Left colon (tissue), 2 donors: Measurements from ENCODE around the gene SYNGR3. TPM values are rescaled to one million over a fixed set of nuclear protein-coding genes. Genes with fewer than 3 reads are reported as not detected.
A peak's percentile ranks its signal among the peaks of the same experiment; 100 is the strongest.

Source experiments
- ATAC-seq: fragments of 200-7000 bp; cut with Tn5 transposase; one replicate; pipeline ENCODE4 v1.9.1; 2020; ENCODE audit warnings: mild to moderate bottlenecking, moderate library complexity
- DNase-seq, 2 donors: peaks; one replicate each; pipeline ENCODE4 v3.0.0-alpha.2; 2020
- intact Hi-C, 2 donors: fragments of 100-400 bp; cut with DNase I in 1 of 2; cut with micrococcal nuclease in 1 of 2; formaldehyde crosslinking; loops; one replicate each; pipeline versions ENCODE4 v1.11.2 to v1.14.0; 2022; cut with DNase I, micrococcal nuclease
- total RNA-seq, 2 donors: library from RNA; stranded (reverse); fragmentation: NEBNext Ultra II Directional; extraction: Animal tissue kit (Norgen Biotek cat#: 25700); gene quantifications; one replicate each; pipeline ENCODE4 v1.2.1, GENCODE V29; 2021
- donor health status: DM: no; HTN: no; CAD: no.
- donor health status: DM: yes; HTN: yes; CAD: no.

The SYNGR3 gene
- total RNA-seq, 2 donors from 2014 or later, result 1.6 to 3.0 TPM

DNA sequence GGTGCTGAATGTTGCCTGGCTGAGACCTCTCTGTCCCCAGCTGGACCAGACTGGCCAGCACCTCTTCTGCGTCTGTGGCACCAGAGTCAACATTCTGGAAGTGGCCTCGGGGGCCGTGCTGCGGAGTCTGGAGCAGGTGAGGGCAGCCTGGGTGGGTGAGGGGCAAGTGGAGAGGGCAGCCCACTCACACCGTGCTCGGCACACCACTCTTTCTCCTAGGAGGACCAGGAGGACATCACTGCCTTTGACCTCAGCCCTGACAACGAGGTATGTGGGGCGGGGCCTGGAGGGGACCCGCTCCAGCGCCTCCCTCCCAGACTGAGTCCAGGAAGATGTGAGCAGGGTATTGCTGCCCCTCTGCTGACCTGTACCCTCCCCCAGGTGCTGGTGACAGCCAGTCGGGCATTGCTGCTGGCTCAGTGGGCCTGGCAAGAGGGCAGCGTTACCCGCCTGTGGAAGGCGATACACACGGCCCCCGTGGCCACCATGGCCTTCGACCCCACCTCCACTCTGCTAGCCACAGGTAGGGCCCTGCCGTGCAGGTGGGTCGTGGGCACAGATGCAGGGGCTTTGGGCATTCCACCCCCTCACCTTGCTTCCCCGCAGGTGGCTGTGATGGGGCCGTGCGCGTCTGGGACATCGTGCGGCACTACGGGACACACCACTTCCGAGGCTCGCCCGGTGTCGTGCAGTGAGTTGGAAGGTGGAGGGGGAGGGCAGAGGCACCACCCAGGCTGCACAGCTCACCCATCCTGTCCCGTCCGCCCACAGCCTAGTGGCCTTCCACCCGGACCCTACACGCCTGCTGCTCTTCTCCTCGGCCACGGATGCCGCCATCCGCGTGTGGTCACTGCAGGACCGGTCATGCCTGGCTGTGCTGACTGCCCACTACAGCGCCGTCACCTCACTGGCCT, 15.4 kb upstream of the SYNGR3 start:
- DNase-seq (no peak), ATAC-seq (no peak)
- intact Hi-C loops, result no loop called here

DNA sequence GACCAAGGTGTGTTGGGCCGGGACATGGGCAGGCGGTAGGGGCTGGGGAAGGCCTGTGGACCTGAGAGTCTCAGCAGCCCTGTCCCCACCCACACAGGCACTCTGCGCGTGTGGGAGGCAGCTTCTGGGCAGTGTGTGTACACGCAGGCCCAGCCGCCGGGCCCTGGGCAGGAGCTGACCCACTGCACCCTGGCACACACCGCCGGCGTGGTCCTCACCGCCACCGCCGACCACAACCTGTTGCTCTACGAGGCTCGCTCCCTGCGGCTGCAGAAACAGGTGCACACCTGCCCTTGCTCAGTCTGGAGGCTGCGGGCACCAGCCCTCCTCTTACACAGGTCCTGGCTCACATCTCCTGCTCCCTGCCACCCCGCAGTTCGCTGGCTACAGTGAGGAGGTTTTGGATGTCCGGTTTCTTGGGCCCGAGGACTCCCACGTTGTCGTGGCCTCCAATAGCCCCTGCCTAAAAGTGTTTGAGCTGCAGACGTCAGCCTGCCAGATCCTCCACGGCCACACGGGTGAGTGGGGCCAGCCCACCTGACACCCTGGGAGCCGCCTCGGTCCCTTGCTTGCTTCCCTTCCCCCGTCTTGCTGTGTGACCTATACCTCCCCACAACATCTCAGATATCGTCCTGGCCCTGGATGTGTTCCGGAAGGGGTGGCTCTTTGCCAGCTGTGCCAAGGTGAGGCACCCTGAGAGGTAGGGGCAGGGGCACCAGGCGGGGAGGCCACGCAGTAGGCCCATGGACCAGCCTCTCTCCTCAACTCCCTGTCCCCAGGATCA, 14.1 kb upstream of the SYNGR3 start:
- ATAC-seq, result no peak
- intact Hi-C loops, result no loop called here
- peak in 1 of 2 donors; percentile 5 for DNase-seq

DNA sequence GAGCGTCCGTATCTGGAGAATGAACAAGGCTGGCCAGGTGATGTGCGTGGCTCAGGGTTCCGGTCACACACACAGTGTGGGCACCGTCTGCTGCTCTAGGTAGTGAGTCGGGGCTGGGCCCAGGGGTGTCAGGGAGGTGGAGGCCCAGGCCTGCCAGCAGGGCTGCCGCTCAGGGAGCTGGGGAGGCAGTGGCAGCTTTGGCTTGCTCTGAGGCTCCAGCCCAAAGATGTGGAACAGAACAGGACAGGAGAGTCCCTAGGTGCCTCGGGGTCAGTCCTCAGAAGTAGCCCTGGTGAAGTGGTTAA, 13.6 kb upstream of the SYNGR3 start:
- intact Hi-C loops, result no loop called here
- ATAC-seq (no peak), DNase-seq (no peak)

DNA sequence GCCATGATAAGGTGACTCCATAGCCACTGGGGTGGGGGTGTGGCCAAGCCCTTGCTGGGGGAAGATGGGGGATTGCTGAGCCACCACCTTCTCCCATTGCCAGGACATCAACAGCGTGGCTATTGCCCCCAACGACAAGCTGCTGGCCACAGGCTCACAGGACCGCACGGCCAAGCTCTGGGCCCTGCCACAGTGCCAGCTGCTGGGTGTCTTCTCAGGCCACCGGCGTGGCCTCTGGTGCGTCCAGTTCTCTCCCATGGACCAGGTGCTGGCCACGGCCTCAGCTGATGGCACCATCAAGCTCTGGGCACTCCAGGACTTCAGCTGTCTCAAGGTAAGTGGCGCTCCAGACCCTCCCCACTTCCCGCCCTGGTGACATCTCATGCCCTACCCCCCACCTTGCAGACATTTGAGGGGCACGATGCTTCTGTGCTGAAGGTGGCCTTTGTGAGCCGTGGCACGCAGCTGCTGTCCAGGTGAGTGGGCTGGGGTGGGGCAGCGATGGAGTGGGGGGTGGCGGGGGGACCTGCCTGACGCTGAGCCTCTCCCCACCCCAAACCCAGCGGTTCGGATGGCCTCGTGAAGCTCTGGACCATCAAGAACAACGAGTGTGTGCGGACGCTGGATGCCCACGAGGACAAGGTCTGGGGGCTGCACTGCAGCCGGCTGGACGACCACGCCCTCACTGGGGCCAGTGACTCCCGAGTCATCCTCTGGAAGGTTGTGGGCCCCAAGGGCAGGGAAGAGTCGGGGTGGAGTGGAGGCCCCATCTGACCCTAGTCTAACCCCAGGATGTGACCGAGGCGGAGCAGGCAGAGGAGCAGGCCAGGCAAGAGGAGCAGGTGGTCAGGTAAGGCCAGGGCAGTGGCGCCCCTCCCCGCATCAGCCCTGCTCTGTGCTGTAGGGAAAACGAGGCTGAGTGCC, 12.6 kb upstream of the SYNGR3 start:
- ATAC-seq (no peak), DNase-seq (peak in 1 of 2 donors; percentile 9)
- intact Hi-C loops, result no loop called here

DNA sequence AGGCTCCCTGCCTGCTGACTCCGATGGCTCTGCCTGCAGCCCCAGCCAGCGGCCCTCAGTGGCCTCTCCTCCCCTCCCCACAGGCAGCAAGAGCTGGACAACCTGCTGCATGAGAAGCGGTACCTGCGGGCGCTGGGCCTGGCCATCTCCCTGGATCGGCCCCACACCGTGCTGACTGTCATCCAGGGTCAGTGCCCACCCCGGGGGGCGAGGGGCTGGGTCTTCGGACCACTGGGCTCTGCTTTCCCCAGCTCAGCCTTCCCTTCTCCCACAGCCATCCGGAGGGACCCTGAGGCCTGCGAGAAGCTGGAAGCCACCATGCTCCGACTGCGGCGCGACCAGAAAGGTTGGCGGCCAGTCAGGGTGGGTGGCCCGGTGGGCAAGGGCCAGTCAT, 11.9 kb upstream of the SYNGR3 start:
- intact Hi-C loops, result no loop called here
- ATAC-seq (no peak), DNase-seq (no peak)

DNA sequence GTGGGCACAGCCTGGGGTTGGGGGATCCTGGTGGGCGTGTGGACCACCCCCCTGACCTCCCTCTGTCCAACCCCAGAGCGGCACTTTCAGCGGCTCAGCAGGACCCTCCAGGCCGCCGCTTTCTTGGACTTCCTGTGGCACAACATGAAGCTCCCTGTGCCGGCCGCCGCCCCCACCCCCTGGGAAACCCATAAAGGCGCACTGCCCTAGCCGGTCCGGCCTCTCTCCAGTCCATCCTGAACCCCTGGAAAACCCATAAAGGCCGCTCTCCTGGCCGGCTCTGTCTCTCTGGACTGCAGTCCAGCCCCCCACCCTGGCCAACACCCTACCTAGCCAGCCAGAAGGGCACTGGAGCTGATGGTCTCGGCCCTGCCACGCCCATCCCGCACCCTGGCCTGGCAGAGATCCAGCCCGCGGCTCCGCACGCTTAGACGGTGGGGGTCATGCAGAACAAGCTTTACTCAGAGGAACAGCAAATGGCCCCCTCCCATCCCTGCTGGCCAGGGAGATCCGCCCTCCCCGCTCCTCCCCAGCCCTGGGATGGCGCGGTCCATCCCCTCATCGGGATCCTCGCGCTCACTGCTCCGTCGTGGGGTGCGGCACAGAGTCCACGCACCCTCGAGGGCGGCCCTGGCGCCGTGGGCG, 11.2 kb upstream of the SYNGR3 start:
- intact Hi-C loops, result no loop called here
- DNase-seq, result peak in 1 of 2 donors; percentile 32
- peak; percentile 0 for ATAC-seq

DNA sequence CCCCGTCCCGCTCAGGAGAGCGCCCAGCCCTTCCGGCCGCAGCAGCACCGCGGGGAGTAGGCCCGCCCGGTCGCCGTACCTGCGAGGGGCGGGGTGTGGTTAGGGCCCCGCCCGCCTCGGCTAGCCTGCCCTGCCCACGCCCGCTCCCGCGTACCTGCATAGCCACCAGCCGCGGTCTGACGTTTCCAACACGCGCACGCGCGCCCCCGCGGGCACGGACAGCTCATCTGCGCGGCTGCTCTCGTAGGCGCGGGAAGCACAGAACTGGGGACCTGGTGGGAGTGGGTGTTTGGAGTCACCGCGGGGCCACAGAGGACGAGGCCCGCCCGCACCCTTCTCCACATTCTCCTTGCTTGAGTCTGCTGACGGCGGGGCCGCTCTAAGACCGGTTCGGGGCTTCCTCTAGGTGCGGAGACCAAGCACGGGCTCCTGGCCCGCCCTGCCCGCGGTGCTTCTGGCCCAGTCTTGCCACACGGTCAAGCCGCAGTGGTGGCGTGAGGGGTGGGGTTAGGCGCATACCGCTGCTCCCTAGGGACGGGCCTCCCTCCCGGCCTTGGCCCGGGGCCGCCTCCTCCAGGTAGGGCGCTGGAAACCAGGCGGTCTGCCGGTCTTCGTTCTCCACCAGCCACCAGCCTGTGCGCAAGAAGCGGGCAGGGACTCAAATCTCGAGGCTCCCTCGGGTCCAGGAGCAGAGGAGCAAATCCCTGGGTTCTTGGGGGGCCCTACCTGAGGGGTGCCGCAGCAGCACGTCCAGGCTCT, 10.3 kb upstream of the SYNGR3 start:
- peak; percentile 90 to 92 for DNase-seq
- intact Hi-C loops, result no loop called here
- ATAC-seq, result peak; percentile 57

DNA sequence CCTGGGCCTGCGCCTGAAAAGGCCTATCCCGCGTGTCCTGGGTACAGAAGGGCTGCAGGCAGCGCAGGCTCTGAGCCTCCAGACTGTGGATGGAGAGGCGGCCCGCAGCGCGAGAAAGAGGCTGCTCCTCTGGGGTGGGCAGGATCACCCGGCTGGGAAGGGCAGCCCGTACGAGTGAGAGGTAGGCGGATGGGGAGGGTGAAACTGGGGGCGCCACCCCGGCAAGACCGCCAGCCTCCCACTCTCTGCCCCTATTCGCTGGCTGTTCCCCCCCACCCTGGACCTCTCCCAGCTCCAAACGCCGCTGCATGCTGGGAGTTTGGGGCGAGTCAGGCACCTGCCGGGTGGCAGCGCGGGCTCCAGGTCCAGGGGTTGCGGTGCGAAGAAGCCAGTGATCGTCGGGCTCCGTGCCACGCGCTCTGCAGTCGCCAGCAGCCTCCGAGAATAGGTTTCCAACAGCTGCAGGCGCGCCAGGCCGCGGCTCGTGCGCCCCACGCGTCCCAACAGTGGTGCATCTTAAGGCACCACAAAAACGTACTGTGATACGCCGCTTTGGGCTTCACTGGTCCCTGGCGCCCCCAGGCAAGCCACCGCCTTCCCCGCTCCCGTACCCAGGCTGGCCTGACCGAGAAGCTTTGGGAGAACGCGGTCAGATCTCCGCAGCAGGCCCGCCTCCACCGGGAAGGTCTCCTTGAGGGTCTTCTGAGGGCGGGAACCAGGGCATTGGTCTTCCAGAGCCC, 9.6 kb upstream of the SYNGR3 start:
- ATAC-seq (peak; percentile 6), DNase-seq (peak in 1 of 2 donors; percentile 60)
- intact Hi-C loops, result no loop called here

DNA sequence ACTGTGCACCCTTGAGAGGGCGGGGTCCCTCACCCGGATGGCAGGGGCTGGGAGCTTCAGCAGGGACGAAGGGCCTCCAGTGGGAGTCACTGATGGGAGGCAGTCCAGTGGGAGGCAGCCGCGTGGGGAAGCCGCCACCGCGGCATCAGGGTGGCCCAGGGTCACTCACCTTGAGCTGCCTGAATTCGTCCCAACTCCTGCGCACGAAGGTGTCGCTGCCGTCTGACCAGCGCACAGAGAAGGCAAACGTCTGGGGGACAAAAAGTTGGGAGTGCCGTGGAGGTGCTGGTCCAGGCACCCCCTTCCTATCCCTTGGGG, 9.0 kb upstream of the SYNGR3 start:
- DNase-seq, result no peak
- intact Hi-C loops, result no loop called here
- no peak for ATAC-seq

DNA sequence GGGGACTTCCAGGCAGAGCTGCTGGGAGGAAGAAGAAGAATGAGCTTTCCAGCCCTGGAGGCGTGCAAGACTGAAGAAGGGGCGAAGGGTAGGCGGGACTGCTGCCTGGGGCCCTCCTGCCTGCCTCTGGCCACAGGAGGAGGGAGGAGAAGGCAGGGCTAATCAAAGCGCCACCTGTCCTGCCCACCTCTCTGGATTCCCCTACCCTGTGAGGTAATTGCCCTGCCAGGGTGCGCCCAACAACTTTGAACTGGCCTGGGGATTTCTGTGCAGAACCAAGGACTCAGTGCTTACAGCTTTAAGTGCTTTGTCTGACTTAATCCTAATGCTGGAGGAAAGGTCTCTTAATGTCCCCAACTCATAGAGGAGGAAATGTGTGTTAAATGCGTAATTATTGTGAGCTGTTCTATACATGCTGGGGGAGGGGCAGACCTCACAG, 8.4 kb upstream of the SYNGR3 start, which contains the start of gene NOXO1:
Gene NOXO1 (minus strand): TSS at position 72 of the 439 bp plus-strand sequence. CDS start 290 bp downstream, outside the sequence.
- ATAC-seq, result peak; percentile 44
- intact Hi-C loops, result no loop called here
- peak; percentile 81 to 89 for DNase-seq

DNA sequence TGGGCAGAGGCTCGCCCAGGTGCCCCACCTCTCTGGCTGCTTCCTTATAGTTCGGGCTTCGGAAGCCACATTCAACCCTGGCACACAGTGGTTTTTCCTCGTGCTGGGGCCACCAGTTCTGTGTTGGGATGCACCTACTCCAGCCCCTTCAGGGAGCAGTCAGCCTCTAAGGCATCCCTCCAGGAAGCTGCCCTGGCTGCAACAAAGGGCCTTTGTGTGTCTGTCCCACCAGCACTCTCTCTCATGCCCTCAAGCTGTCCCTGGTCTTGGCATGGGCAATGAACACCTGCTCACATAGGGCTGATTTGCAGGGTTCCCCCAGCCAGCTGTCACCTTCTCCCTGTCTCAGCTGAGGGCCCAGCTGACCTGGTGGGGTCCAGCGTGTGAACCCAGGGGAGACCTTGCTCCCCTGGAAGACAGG, 7.7 kb upstream of the SYNGR3 start:
- DNase-seq (peak; percentile 72 to 82), ATAC-seq (peak; percentile 34)
- intact Hi-C loops, result no loop called here

DNA sequence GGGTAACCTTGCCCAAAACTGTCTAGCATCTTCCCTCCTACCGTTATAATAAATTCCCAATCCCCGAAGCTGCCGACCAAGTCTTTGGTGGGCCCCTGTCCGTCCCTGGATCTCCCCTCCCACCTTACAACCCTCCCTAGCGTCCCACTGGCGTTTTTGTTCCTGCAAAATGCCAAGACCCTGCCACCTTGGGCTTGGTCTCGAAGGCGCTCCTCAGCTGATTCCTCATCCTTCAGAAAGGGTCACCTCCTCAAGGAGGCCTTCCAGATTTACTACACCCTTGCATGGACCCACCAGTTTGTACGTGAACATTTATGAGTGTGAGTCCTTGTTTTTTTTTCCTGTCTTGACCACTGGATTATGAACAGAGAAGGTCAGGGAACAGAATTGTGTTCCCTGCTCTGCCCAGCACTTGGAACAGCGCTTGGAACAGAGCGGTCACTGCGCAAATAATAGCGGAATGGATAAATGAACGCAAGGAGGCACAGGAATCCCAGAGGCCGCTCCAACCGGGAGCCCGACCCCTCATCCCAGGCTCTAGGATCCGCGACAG, 6.7 kb upstream of the SYNGR3 start:
- intact Hi-C loops, result no loop called here
- DNase-seq, result no peak
- no peak for ATAC-seq

DNA sequence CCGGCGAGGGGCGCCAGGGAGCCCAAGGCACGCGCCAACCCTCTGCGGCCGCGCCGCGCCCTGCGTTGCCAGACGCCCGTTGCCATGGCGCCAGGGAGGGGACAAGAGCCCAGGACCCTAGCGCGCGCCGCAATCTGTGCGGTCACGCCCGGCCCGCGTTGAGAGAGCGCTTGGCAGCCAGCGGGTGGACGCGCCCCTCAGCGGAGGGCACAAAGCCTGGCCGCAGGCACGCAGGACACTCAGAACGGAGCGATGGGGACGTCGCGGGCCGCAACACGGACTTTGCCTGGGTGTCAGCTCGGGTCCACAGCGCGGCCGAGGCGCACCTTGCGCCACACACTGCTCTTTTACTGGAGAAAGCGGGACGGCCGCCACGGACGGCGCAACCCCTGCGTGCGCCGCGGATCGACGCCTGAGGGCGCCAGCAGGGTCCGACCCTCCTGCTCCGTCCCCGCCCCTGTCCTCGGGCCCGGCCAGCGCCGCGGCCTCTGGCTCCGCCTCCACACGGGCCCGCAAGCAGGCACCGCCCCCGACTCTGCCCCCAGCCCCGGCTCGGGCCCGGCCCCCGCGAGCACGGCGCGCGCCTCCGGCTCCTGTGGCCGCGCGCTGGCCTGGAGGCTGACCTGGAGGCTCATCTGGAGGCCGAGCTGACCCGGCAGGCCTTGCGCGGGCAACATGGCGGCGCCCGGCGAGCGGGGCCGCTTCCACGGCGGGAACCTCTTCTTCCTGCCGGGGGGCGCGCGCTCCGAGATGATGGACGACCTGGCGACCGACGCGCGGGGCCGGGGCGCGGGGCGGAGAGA, 6.0 kb upstream of the SYNGR3 start, which contains the start of gene GFER:
Gene GFER (plus strand): TSS at position 650 of the 803 bp plus-strand sequence. CDS start 26 bp downstream, at position 676.
- intact Hi-C loops, result no loop called here
- DNase-seq, result peak; percentile 90 to 92

DNA sequence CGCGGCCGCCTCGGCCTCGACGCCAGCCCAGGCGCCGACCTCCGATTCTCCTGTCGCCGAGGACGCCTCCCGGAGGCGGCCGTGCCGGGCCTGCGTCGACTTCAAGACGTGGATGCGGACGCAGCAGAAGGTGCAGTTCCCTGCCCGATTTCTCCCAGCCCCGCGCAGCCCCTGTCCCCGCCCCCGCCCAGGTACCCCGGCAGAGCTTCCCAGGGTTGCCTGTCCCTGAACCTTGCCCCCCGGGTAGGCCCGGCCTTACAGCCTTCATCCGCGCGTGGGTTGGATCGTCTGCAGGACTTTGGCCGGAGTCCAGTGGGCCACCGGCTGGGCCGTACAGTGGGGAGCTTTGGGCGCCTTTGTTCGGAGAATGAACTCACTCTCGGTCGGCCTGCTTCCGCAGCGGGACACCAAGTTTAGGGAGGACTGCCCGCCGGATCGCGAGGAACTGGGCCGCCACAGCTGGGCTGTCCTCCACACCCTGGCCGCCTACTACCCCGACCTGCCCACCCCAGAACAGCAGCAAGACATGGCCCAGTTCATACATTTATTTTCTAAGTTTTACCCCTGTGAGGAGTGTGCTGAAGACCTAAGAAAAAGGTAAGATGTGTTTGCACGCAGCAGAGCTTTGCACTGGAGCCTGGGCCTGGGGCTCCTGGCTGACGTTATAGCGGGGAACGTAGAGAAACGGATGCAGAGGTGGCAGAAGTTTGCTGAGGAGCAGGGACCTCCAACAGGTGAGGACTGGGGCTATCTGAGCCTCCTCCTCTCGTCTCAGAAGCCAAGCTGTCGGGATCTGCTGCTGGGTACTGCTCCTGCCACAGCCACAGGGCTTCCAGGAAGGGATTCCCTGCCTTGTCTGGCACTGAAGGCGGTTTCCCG, 5.2 kb upstream of the SYNGR3 start:
- intact Hi-C loops, result no loop called here
- ATAC-seq (peak; percentile 8), DNase-seq (peak in 1 of 2 donors; percentile 69)

More for the DNA sequence above, 6.0 kb upstream of the SYNGR3 start, which contains the start of gene GFER:
- ATAC-seq, result peak; percentile 51
